OCI-LY3 (cell line): Measurements from ENCODE around the gene PGA5.
"Not testable (repeated sequence)": the region's sequence is repeated elsewhere in the genome, so short reads cannot be mapped to it uniquely, and the experiment has no call there.

Experiments
- H2AFZ ChIP-seq: fragments of 200-600, 300-600 bp; shearing (Covaris generic); 2 replicates; pipeline ENCODE4 v1.6.0; 2014; ENCODE audit warnings: antibody characterized with exemption, low read depth, low read length
- H3K27ac ChIP-seq: fragments of 200-600, 300-600 bp; sonication (generic); 2 replicates; pipeline ENCODE4 v1.5.1; 2014; ENCODE audit warnings: mild to moderate bottlenecking, low read length, moderate library complexity, mixed read lengths
- H3K27me3 ChIP-seq: fragments of 200-600, 300-600 bp; sonication (generic); 2 replicates; pipeline ENCODE4 v1.6.1; 2014; ENCODE audit warnings: low read depth, low read length, mixed read lengths
- H3K36me3 ChIP-seq: fragments of 200-600, 300-600 bp; sonication (generic); replicated peaks from 2 replicates; pipeline ENCODE3; 2014; ENCODE audit warnings: low read depth, low read length, mixed read lengths
- H3K4me1 ChIP-seq: fragments of 300-600, 200-600 bp; sonication (generic); 2 replicates; pipeline ENCODE4 v1.6.1; 2014; ENCODE audit warnings: low read length, mixed read lengths
- H3K4me2 ChIP-seq: fragments of 200-600, 300-600 bp; sonication (generic); 2 replicates; pipeline ENCODE4 v1.6.1; 2014; ENCODE audit warnings: low read length, mixed read lengths
- H3K4me3 ChIP-seq: fragments of 300-600, 200-600 bp; sonication (generic); 2 replicates; pipeline ENCODE4 v1.5.1; 2014; ENCODE audit warnings: antibody characterized with exemption, mild to moderate bottlenecking, low read length, moderate library complexity
- H3K79me2 ChIP-seq: fragments of 300-600, 200-600 bp; shearing (Covaris generic); 2 replicates; pipeline ENCODE4 v1.6.1; 2014; ENCODE audit warnings: mild to moderate bottlenecking, low read length, mixed read lengths
- H3K9ac ChIP-seq: fragments of 300-600, 200-600 bp; shearing (Covaris generic); 2 replicates; pipeline ENCODE4 v1.6.0; 2014; ENCODE audit warnings: mild to moderate bottlenecking, low read length, moderate library complexity
- H3K9me3 ChIP-seq: fragments of 200-600, 300-600 bp; shearing (Covaris generic); 2 replicates; pipeline ENCODE4 v1.6.1; 2014; ENCODE audit warnings: low read length, mixed read lengths; ENCODE audit not compliant: insufficient read depth
- H4K20me1 ChIP-seq: fragments of 200-600, 300-600 bp; sonication (generic); 2 replicates; pipeline ENCODE4 v1.6.1; 2016; ENCODE audit warnings: low read length, mixed read lengths; ENCODE audit not compliant: insufficient read depth

Gene PGA5

DNA sequence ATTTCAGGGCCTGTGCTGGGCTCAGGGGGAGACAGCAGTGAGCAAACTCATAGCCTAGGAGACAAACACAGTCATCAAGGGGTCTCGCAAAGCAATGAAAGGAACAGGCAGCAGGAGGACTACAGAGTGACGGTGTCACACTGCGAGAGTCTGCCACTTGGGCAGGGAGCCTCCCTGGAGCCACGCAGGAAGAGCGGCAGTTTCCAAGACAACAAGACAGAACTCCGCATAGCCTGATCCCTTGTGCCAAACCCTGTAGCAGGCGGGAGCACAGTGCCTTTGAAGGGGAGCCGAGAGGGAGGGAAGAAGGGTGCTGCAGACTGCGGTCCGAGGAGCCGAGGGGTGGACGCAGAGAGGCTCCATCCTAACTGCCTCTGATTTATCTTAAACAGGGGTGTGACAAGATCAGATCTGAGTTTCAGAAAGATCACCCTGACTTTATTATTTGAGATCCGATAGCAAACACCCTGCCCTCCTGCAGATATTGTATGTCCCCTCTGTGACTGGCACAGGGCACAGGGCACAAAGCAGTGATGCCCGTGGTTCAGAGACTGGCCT, 36.4 kb upstream of the PGA5 start:
- H3K27me3 ChIP-seq, H3K79me2 ChIP-seq, H4K20me1 ChIP-seq, H3K4me3 ChIP-seq, H3K9me3 ChIP-seq, H3K9ac ChIP-seq, H3K36me3 ChIP-seq, H3K4me2 ChIP-seq, H3K4me1 ChIP-seq, H3K27ac ChIP-seq, H2AFZ ChIP-seq: not testable (repeated sequence)

DNA sequence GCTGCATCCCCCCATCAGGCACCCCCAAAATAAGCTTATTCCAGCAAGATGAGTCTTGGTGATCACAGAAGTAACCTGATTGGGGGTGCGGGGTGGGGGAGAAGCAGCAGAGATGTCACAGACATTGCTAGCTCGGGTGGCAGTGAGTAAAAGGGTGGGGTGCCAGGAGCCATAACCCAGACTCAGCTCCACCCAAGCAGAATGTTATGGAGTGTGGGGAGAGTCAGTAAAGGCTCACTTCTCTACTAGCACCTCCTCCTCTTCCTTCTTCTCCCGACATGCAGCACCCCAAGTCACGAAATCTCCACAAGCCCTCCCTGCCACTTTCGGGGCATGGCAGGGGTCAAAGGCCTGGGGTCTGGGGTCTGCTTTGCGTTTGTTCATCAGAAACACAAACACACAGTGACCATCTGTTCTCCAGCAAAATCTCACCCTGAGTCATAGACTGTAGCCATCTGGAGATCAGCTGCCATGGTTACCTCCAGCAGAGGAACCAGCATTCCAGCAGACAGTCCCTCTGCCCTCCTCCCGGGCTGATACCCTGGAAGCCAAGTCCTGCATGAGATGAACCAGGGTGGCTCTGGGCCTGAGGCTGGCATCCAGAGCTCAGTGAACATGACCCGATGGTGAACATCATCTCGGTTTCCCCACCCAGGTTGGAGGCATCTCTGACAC, 33.2 kb upstream of the PGA5 start:
- H3K4me3 ChIP-seq, H3K4me2 ChIP-seq, H3K36me3 ChIP-seq, H2AFZ ChIP-seq, H4K20me1 ChIP-seq, H3K27ac ChIP-seq, H3K79me2 ChIP-seq, H3K9ac ChIP-seq, H3K4me1 ChIP-seq, H3K27me3 ChIP-seq, H3K9me3 ChIP-seq: not testable (repeated sequence)

DNA sequence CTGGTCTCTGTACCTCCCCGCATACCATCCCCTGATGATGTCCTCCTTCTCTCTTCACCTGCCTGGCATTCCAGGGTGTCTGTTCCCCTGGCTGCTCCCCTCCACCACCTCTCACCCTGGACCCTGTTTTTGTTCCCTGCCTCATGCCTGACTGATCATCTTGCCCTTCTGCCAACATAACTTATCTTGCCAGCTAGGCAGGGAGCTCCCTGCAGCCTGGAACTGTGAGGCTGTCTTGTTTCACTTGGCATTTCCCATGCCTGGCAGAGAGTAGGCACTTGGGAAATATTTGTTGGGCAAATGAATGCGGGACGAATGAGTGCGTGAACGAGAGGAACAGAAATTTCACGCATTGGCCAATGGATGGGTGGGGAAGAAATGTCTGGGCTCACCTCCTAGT, 30.3 kb upstream of the PGA5 start:
- H3K36me3 ChIP-seq, H3K4me3 ChIP-seq, H3K9me3 ChIP-seq, H3K4me2 ChIP-seq, H3K4me1 ChIP-seq, H2AFZ ChIP-seq, H3K9ac ChIP-seq, H3K79me2 ChIP-seq, H4K20me1 ChIP-seq, H3K27ac ChIP-seq, H3K27me3 ChIP-seq: not testable (repeated sequence)

DNA sequence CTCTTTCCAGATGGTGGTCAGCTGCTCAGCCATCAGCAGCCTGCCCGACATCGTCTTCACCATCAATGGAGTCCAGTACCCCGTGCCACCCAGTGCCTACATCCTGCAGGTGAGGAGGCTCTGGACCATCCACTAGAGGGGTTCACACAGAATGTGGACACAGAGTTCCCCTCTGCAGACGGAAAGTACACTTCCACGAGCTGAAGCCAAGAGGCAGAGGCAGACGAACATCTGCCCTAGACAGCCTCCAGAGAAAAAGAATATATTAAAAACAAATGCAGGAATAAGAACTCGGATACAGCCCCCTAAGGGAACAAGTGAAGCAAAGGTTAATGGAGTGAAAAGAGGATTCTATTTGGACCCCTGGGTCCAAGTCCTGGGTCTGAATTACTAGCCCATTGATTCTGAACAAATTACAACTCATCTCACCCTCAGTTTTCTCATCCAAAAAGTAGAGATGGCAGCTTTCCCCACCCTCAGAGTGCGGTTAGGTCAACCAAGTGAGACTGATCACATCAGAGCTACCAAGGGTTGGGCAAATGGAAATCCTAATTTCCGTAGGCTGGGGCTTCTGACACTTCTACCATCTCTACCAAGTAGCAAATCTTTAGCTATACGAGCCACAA, 29.5 kb upstream of the PGA5 start:
- not testable (repeated sequence) for H3K4me2 ChIP-seq

DNA sequence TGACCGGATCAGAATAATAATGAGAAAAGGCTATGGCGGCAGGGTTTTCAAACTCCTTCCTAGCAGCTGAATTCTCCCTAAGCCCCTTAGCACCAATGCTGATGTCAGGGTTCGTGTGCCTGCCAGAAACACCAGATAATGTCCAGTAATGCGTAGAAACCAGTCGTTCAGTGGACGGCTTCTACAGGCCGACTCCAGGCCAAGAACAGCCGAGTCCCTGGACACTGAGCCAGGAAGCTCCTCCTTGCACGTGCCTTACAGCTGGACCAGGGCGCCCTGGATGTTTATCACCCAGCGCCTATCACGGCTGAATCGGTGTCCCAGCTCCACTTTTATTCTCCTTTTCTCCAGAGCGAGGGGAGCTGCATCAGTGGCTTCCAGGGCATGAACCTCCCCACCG, 28.8 kb upstream of the PGA5 start:
- H3K79me2 ChIP-seq, H3K4me3 ChIP-seq, H3K9ac ChIP-seq, H3K36me3 ChIP-seq, H3K4me1 ChIP-seq, H3K27me3 ChIP-seq, H3K9me3 ChIP-seq, H3K27ac ChIP-seq, H2AFZ ChIP-seq, H4K20me1 ChIP-seq, H3K4me2 ChIP-seq: not testable (repeated sequence)

More for the DNA sequence above, 29.5 kb upstream of the PGA5 start:
- not testable (repeated sequence) for H3K27me3 ChIP-seq, H3K36me3 ChIP-seq, H3K27ac ChIP-seq, H3K4me3 ChIP-seq, H4K20me1 ChIP-seq, H3K79me2 ChIP-seq, H3K9me3 ChIP-seq, H2AFZ ChIP-seq, H3K9ac ChIP-seq, H3K4me1 ChIP-seq

DNA sequence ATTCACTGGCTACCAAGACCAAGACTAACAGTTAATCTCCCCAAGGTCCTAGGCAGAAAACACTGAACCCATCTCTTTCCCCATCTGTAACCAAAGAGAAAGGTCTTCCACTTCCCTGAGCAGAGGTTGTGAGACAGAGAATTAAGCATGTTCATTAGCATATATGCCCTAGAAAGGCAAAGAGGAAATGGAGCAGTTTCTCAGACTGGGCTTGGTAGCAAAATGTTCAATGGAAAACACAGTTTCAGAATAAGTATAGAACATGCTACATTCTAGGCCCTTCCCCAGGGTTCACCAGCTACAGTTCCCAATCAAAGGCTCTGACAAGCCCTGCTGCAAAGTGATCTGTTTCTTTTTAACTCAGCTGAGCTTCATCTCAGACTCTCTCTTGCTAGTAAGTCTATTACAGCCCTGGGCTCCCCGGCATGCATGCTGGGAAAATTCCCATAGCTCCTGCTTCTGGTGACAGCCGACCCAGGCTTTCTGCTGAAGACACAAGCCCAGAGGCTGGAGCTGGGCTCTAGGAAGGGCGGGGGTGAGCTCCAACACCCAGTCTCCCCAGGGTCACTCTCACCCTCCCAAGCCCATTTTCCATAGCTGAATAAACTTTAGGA, 27.2 kb upstream of the PGA5 start:
- not testable (repeated sequence) for H3K4me3 ChIP-seq, H3K4me1 ChIP-seq, H3K4me2 ChIP-seq, H3K27ac ChIP-seq, H2AFZ ChIP-seq, H3K36me3 ChIP-seq, H3K79me2 ChIP-seq, H3K9me3 ChIP-seq, H4K20me1 ChIP-seq, H3K27me3 ChIP-seq, H3K9ac ChIP-seq

DNA sequence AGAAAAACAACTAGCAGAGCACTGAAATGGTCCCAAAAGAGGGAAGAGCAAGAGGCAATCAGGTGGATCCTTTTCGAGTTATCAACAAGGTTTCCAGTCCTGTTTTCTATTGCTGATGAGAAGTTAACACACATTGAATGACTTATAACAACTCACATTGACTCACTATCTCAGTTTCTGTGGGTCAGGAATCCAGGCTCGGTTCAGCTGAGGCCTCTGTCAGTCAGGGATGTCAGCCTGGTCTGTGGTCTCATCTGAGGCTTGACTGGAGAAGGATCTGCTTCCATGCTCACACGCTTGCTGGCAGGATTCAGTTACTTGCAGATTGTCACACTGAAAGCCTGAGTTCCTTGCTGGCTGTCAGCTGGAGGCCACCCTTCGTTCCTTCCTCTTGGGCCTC, 22.7 kb upstream of the PGA5 start:
- not testable (repeated sequence) for H3K9me3 ChIP-seq, H3K36me3 ChIP-seq, H3K9ac ChIP-seq, H3K4me1 ChIP-seq, H3K79me2 ChIP-seq, H3K27ac ChIP-seq, H3K27me3 ChIP-seq, H3K4me3 ChIP-seq, H4K20me1 ChIP-seq, H2AFZ ChIP-seq, H3K4me2 ChIP-seq

DNA sequence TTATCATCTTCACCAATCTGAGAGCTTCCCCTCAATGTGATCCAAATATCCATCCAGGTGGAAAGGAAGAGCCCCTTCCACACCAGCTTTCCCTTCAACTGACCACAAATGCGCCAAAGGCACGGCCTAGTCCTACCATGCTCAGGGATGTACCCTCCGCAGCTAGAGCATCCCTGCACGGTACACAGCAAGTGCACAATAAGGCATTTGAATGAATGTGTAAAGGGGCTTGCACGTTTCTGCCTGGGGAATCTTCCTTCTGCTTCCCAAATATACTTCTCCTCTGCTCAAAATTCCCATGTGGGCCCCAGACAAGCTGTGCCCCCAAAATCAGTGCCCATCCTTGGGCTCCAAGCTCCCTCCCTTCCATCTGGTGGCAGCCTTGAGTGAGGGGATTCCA, 22.0 kb upstream of the PGA5 start:
- H3K9ac ChIP-seq, H3K27me3 ChIP-seq, H2AFZ ChIP-seq, H3K36me3 ChIP-seq, H3K27ac ChIP-seq, H3K4me1 ChIP-seq, H3K4me2 ChIP-seq, H3K4me3 ChIP-seq, H4K20me1 ChIP-seq, H3K79me2 ChIP-seq, H3K9me3 ChIP-seq: not testable (repeated sequence)

DNA sequence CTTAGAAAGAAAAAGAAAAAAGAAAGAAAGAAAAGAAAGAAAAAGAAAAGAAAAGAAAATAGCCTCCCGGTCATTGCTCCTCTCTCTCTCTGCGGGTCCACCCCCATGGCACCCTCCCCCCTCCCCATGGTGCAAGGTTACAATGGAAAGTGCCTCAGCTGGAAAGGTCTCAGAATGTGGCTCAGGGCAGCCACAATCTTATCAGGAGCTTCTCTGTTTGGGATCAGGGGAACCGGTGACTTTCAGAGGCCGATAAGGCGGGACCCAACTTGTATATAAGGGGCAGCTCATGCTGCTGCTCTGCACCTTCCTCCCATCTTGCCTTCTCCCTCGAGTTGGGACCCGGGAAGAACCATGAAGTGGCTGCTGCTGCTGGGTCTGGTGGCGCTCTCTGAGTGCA, 18.9 kb upstream of the PGA5 start, which contains the start of gene PGA4:
TSS of gene PGA4 (plus strand) at position 301 of the 400 bp plus-strand sequence. CDS start at position 355, 54 bp downstream.
- not testable (repeated sequence) for H3K36me3 ChIP-seq, H4K20me1 ChIP-seq, H3K79me2 ChIP-seq, H3K27me3 ChIP-seq, H3K4me2 ChIP-seq, H3K9me3 ChIP-seq, H3K27ac ChIP-seq, H2AFZ ChIP-seq, H3K4me3 ChIP-seq, H3K4me1 ChIP-seq, H3K9ac ChIP-seq
